Endothelial cell of umbilical vein (primary cell): ENCODE data around the gene KLF15.

Source experiments
- EZH2 ChIP-seq: IDR thresholded peaks from 2 replicates; pipeline ENCODE4 v1.6.1; 2012; ENCODE audit warnings: borderline replicate concordance, low read depth, mild to moderate bottlenecking, moderate library complexity, low read length, inconsistent platforms; ENCODE audit not compliant: severe bottlenecking
- FOS ChIP-seq: IDR thresholded peaks from 2 replicates; pipeline ENCODE4 v1.6.1; 2011; ENCODE audit warnings: mild to moderate bottlenecking, low read length, moderate library complexity, borderline replicate concordance; ENCODE audit not compliant: insufficient read depth
- POLR2A ChIP-seq: IDR thresholded peaks from 2 replicates; pipeline ENCODE4 v1.6.1; 2012; ENCODE audit warnings: low read depth, mild to moderate bottlenecking, control low read depth, low read length
- POLR2AphosphoS5 ChIP-seq: IDR thresholded peaks from 2 replicates; pipeline ENCODE4 v1.6.1; 2012; ENCODE audit warnings: low read depth, mild to moderate bottlenecking, control low read depth, low read length, moderate library complexity; ENCODE audit not compliant: insufficient read depth
- TF ChIP-seq, protein P1 (sequence below), 2 donors: IDR thresholded peaks; 1 replicate in 1 of 2; 2 replicates in 1 of 2; pipeline ENCODE4 v1.5.1; 2011; ENCODE audit warnings: low read length in 2 of 2, mild to moderate bottlenecking in 2 of 2, moderate library complexity in 2 of 2, control low read depth in 1 of 2, inconsistent platforms in 1 of 2, low read depth in 1 of 2; ENCODE audit not compliant: insufficient read depth in 1 of 2; ENCODE audit errors: extremely low read depth in 1 of 2

- no peak for TF ChIP-seq POLR2A
- TF ChIP-seq, protein P1, sequence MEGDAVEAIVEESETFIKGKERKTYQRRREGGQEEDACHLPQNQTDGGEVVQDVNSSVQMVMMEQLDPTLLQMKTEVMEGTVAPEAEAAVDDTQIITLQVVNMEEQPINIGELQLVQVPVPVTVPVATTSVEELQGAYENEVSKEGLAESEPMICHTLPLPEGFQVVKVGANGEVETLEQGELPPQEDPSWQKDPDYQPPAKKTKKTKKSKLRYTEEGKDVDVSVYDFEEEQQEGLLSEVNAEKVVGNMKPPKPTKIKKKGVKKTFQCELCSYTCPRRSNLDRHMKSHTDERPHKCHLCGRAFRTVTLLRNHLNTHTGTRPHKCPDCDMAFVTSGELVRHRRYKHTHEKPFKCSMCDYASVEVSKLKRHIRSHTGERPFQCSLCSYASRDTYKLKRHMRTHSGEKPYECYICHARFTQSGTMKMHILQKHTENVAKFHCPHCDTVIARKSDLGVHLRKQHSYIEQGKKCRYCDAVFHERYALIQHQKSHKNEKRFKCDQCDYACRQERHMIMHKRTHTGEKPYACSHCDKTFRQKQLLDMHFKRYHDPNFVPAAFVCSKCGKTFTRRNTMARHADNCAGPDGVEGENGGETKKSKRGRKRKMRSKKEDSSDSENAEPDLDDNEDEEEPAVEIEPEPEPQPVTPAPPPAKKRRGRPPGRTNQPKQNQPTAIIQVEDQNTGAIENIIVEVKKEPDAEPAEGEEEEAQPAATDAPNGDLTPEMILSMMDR (IDR thresholded peaks at IDR 0.05; ENCODE audit: extremely low read depth in 1 of 2, insufficient read depth in 1 of 2, low read depth in 1 of 2, low read length in 2 of 2), result no peak
- TF ChIP-seq FOS, result no peak
- no peak for TF ChIP-seq POLR2AphosphoS5
- no peak for TF ChIP-seq EZH2
These were observed 52.9 kb downstream of the KLF15 start for GRCh38 chr3:126304291-126304690.
